SK-N-SH (cell line): Measurements from ENCODE around the gene MED29. TPM values are rescaled to one million over a fixed set of nuclear protein-coding genes. Genes with fewer than 3 reads are reported as not detected.

Source experiments
- CTCF ChIA-PET: fragments of 300-600, 350-600 bp; formaldehyde crosslinking; extraction: SDS; loops from one replicate; lab custom pipeline; 2021; lab: Yijun Ruan, JAX
- POLR2A ChIA-PET: fragments of 350-600 bp; sonication (Branson Sonifier 250); formaldehyde crosslinking; extraction: SDS; loops from one replicate; lab custom pipeline; 2020; ENCODE audit warnings: antibody characterized with exemption, inconsistent platforms; lab: Yijun Ruan, JAX
- DNase-seq: peaks from one replicate; pipeline ENCODE4 v3.0.0; 2012
- H2AFZ ChIP-seq: fragments of 200-600 bp; sonication (generic); 2 replicates; pipeline ENCODE4 v1.8.1; 2016; ENCODE audit warnings: antibody characterized with exemption, mild to moderate bottlenecking, low read depth
- H3F3A ChIP-seq: fragments of 200-600 bp; sonication (generic); replicated peaks from 2 replicates; pipeline ENCODE3; 2016; ENCODE audit warnings: antibody characterized with exemption, mild to moderate bottlenecking; ENCODE audit not compliant: insufficient read depth
- H3K27ac ChIP-seq, 2 experiments: fragments of 200-500 bp in 1 of 2; fragments of 200-600 bp in 1 of 2; sonication (Bioruptor generic) in 1 of 2; sonication (generic), shearing (Covaris generic) in 1 of 2; 2 replicates each; pipeline versions ENCODE4 v1.5.1 to v1.6.1; 2014 to 2016; ENCODE audit warnings: low read depth in 2 of 2, inconsistent platforms in 1 of 2, low read length in 1 of 2, mild to moderate bottlenecking in 1 of 2, mixed read lengths in 1 of 2
- H3K27me3 ChIP-seq: fragments of 200-600 bp; sonication (generic), shearing (Covaris generic); 2 replicates; pipeline ENCODE4 v1.6.1; 2016; ENCODE audit warnings: mixed run types; ENCODE audit not compliant: insufficient read depth
- H3K36me3 ChIP-seq, 2 experiments: fragments of 200-500 bp in 1 of 2; fragments of 200-600 bp in 1 of 2; sonication (Bioruptor generic) in 1 of 2; sonication (generic) in 1 of 2; replicated peaks in 1 of 2; 2 replicates each; pipeline versions ENCODE3 to v1.5.1; 2014 to 2016; ENCODE audit warnings: low read length in 1 of 2, mild to moderate bottlenecking in 1 of 2; ENCODE audit not compliant: insufficient read depth in 2 of 2, control insufficient read depth in 1 of 2
- H3K4me1 ChIP-seq, 2 experiments: fragments of 200-500 bp in 1 of 2; fragments of 200-600 bp in 1 of 2; sonication (Bioruptor generic) in 1 of 2; sonication (generic), shearing (Covaris generic) in 1 of 2; 2 replicates each; pipeline versions ENCODE4 v1.5.1 to v1.6.1; 2014 to 2016; ENCODE audit warnings: low read depth in 1 of 2, low read length in 1 of 2, mixed run types in 1 of 2; ENCODE audit not compliant: insufficient read depth in 2 of 2, control insufficient read depth in 1 of 2
- H3K4me2 ChIP-seq: fragments of 200-600 bp; sonication (generic), shearing (Covaris generic); 2 replicates; pipeline ENCODE4 v1.6.1; 2017; ENCODE audit warnings: mixed run types
- H3K4me3 ChIP-seq, 2 experiments: fragments of 200-500 bp in 1 of 2; fragments of 200-600 bp in 1 of 2; sonication (Bioruptor generic) in 1 of 2; sonication (generic), shearing (Covaris generic) in 1 of 2; 2 replicates each; pipeline versions ENCODE4 v1.5.1 to v1.8.1; 2014 to 2016; ENCODE audit warnings: low read depth in 2 of 2, inconsistent platforms in 1 of 2, low read length in 1 of 2, mild to moderate bottlenecking in 1 of 2, mixed read lengths in 1 of 2, moderate library complexity in 1 of 2
- H3K79me2 ChIP-seq: fragments of 200-600 bp; sonication (generic); 2 replicates; pipeline ENCODE4 v1.8.1; 2017; ENCODE audit warnings: mild to moderate bottlenecking; ENCODE audit not compliant: insufficient read depth
- H3K9ac ChIP-seq: fragments of 200-600 bp; sonication (generic); 2 replicates; pipeline ENCODE4 v1.6.1; 2017; ENCODE audit warnings: mixed run types
- H3K9me2 ChIP-seq: fragments of 200-600 bp; sonication (generic); 2 replicates; pipeline ENCODE4 v1.6.1; 2017; ENCODE audit warnings: mixed run types
- H3K9me3 ChIP-seq: fragments of 200-600 bp; sonication (generic); 2 replicates; pipeline ENCODE4 v1.6.1; 2017; ENCODE audit warnings: mixed run types, mild to moderate bottlenecking, moderate library complexity
- H4K20me1 ChIP-seq: fragments of 200-600 bp; sonication (generic); 2 replicates; pipeline ENCODE4 v1.6.1; 2017; ENCODE audit warnings: mild to moderate bottlenecking, mixed run types; ENCODE audit not compliant: insufficient read depth
- CTCF ChIP-seq: fragments of 200-600 bp; sonication (generic); IDR thresholded peaks from 2 replicates; pipeline ENCODE4 v1.6.1; 2017; ENCODE audit warnings: antibody characterized with exemption, mild to moderate bottlenecking, moderate library complexity
- FOSL2 ChIP-seq: IDR thresholded peaks from 2 replicates; pipeline ENCODE4 v1.4.0; 2012; ENCODE audit warnings: low read depth, mild to moderate bottlenecking, moderate library complexity, borderline replicate concordance
- FOXJ3 ChIP-seq: sonication (generic); formaldehyde crosslinking; IDR thresholded peaks from 2 replicates; pipeline ENCODE4 v1.5.1; 2020; ENCODE audit warnings: mild to moderate bottlenecking, missing genetic modification reagents
- GABPA ChIP-seq: IDR thresholded peaks from 2 replicates; pipeline ENCODE4 v1.4.0; 2012; ENCODE audit warnings: low read depth, mild to moderate bottlenecking
- IRF3 ChIP-seq: fragments of 150-350 bp; IDR thresholded peaks from 2 replicates; pipeline ENCODE4 v1.6.1; 2016; ENCODE audit warnings: mild to moderate bottlenecking, low read depth, low read length
- NRF1 ChIP-seq: IDR thresholded peaks from 2 replicates; pipeline ENCODE4 v1.6.1; 2012; ENCODE audit warnings: low read depth, mild to moderate bottlenecking, low read length
- RFX5 ChIP-seq: IDR thresholded peaks from 2 replicates; pipeline ENCODE4 v1.6.1; 2012; ENCODE audit warnings: mild to moderate bottlenecking, improper control_type of control experiment, low read length
- SIN3A ChIP-seq: IDR thresholded peaks from 2 replicates; pipeline ENCODE4 v1.6.1; 2012; ENCODE audit warnings: low read depth, mild to moderate bottlenecking, low read length, moderate library complexity, borderline replicate concordance
- SMC3 ChIP-seq: IDR thresholded peaks from 2 replicates; pipeline ENCODE4 v1.6.1; 2012; ENCODE audit warnings: low read depth, low read length, improper control_type of control experiment
- TAF1 ChIP-seq: IDR thresholded peaks from 2 replicates; pipeline ENCODE4 v1.6.1; 2012; ENCODE audit warnings: low read depth, mild to moderate bottlenecking, low read length, moderate library complexity, borderline replicate concordance
- USF1 ChIP-seq: IDR thresholded peaks from 2 replicates; pipeline ENCODE4 v1.4.0; 2012; ENCODE audit warnings: low read depth, borderline replicate concordance
- USF2 ChIP-seq: fragments of 150-350 bp; IDR thresholded peaks from 2 replicates; pipeline ENCODE4 v1.6.1; 2017; ENCODE audit warnings: antibody characterized with exemption, low read length, low read depth, borderline replicate concordance
- WGBS: methylation state at CpG from one replicate; pipeline ENCODE4 v1.1.6; 2017; ENCODE audit warnings: low lambda C conversion rate; 5-methylcytosine and 5-hydroxymethylcytosine counted together
- polyA plus RNA-seq, 3 experiments: library from polyadenylated mRNA; depleted of rRNA; stranded (reverse); fragments of >200 nt; gene quantifications; 2 replicates each; pipeline ENCODE4 v1.2.3, GENCODE V29; 2012

The MED29 gene
- polyA plus RNA-seq, 1 of the 3 experiments (the other 2 are of a cell fraction), result 32.0 TPM

- Histone ChIP-seq H2AFZ (no peak overlapping the region), H3K36me3 (peaks cover 16 to 18% of the 10 kb centered on the region in 2 experiments), H3F3A (peaks cover 22% of the 10 kb centered on the region), H3K9me2 (no peaks in the 10 kb centered on the region), H3K4me2 (no peak overlapping the region; the same call in 1 of the 2 replicates), H3K4me1 (peaks cover 8 to 18% of the 10 kb centered on the region in 2 experiments; a peak in 3 of 4 replicates), H3K27me3 (no peaks in the 10 kb centered on the region), H3K79me2 (peaks cover 49% of the 10 kb centered on the region), H3K4me3 (no peak overlapping the region), H3K9ac (no peak overlapping the region), H3K27ac (no peak overlapping the region), H4K20me1 (peaks cover 10% of the 10 kb centered on the region; the same call in 1 of the 2 replicates), H3K9me3 (no peaks in the 10 kb centered on the region)
- 93% methylated on average over 20 of the region's 27 CpGs for WGBS
- no peak for TF ChIP-seq SIN3A
- no peak for TF ChIP-seq USF1
- TF ChIP-seq TAF1, result no peak
- no peak for TF ChIP-seq NRF1
- TF ChIP-seq FOSL2, result no peak
- TF ChIP-seq IRF3, result no peak
- no peak for TF ChIP-seq GABPA
- DNase-seq, result no peak
- ChIA-PET CTCF (interaction anchor here (0.9 to 1.9 kb wide), 3 partner anchors 16 to 58 kb away, joined by 3 to 5 read pairs (median 4); no protein-coding TSS in a partner anchor), POLR2A (interaction anchor here (0.9 to 1.1 kb wide), 2 partner anchors 12 to 20 kb away, joined by 3 to 4 read pairs; partner anchors contain the start of gene RPS16)
These were observed 25.3 kb downstream of the MED29 start for GRCh38 chr19:39416152-39417120.

- Histone ChIP-seq H3K79me2 (peaks cover 48% of the 10 kb centered on the region), H3K27ac (no peak overlapping the region), H3K4me2 (no peak overlapping the region), H3F3A (peaks cover 15% of the 10 kb centered on the region), H4K20me1 (peaks cover 10% of the 10 kb centered on the region; the same call in 1 of the 2 replicates), H3K9me3 (no peaks in the 10 kb centered on the region), H3K27me3 (no peaks in the 10 kb centered on the region), H2AFZ (no peak overlapping the region), H3K4me1 (peaks cover 7 to 16% of the 10 kb centered on the region in 2 experiments; a peak in 2 of 4 replicates), H3K36me3 (peaks cover 18% of the 10 kb centered on the region in 2 experiments), H3K4me3 (no peak overlapping the region), H3K9me2 (no peaks in the 10 kb centered on the region), H3K9ac (no peak overlapping the region)
- DNase-seq, result no peak
- ChIA-PET POLR2A (interaction anchor here (2.1 kb wide), 1 partner anchor 18 kb away, joined by 12 read pairs; the partner anchor contains the start of gene RPS16), CTCF (interaction anchor here (1.2 to 1.9 kb wide), 2 partner anchors 20 to 57 kb away, joined by 3 to 5 read pairs; no protein-coding TSS in a partner anchor)
- WGBS, result 96% methylated on average over 24 of the region's 30 CpGs
- TF ChIP-seq USF2 (no peak), FOXJ3 (no peak), RFX5 (no peak), SMC3 (no peak), CTCF (no peak), IRF3 (no peak)
These were observed 26.4 kb downstream of the MED29 start for GRCh38 chr19:39417463-39418181.
